GM19324 (cell line): ENCODE data around the gene SNRNP40.

Experiments used
- ATAC-seq: cut with Tn5 transposase; IDR thresholded peaks from one replicate; pipeline ENCODE4 v1.9.1; 2021; ENCODE audit warnings: mild to moderate bottlenecking, moderate library complexity; ENCODE audit not compliant: unreplicated experiment, low FRiP score

SNRNP40 gene

DNA sequence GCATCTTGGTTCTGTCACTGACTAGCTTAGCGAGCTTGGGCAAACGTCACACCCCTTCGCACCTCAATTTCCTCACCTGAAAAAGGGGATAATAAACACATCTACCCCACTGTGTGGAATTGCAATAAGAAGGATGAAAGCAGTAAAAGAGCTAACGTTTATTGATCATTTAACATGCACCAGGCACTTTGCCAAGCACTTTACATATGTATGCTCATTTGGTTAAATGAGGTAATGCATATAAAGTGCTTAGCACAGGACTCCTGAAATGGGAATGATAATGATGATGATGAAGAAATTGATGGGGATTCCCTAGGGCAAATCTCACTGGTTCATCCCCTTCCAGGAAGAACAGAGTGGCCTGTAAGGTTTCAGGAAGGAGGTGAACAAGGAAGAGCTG, 61.7 kb downstream of the SNRNP40 start:
- no peak for ATAC-seq

GRCh38 chr1:31234123-31234708, 62.4 kb downstream of the SNRNP40 start:
- ATAC-seq: no peak

DNA sequence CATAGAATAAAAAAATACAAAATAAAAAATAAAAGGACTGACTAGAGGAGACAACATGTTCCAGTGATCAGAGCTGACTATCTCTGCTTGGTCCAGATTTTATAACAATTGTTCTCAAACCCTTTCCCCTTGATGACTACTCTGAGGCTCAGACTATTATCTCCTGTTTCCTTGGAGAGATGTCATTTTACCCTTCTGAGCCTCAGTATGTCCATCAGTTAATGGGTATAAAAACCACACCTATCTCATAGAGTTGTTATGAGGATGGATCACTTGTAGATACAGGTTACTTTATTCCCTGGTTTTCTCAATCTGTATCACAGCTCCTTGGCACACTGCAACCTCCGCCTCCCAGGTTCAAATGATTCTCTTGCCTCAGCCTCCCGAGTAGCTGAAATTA, 63.9 kb downstream of the SNRNP40 start:
- ATAC-seq: no peak

GRCh38 chr1:31231802-31232201, 64.8 kb downstream of the SNRNP40 start:
- ATAC-seq: no peak

GRCh38 chr1:31230378-31230777, 66.2 kb downstream of the SNRNP40 start:
- ATAC-seq: no peak

GRCh38 chr1:31228986-31229385, 67.6 kb downstream of the SNRNP40 start:
- no peak for ATAC-seq

DNA sequence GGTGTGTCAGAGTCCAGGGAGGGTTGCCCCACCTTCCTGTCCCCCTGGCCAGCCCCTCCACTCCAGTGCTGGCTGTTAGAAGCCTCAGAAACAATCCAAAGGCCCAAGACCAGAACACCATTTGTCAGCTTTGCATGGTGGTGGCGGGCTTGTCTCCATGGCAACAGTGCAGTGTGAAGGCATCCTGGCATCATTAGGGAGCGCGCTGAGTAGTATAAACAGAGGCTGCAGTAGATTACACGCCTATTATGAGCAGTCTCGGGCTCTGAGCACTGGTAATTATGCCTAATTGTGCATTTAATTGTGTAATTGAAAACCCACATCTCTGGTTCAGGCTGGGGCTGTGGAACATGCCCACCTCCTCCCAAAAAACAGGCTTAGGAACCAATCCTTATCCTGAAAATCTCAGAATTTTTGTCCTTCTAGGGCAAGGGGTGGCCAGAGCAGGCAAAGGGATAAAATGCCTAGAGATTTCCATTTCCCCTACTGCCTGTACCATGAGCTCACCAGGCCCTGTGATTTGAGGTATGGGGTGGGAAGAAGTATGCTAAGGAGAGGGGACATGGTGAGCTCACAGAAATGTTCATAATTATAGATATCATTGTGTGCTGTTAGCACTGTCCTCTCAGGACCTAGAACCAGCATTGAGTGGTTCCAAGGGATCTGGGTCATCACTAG, 68.6 kb downstream of the SNRNP40 start:
- no peak for ATAC-seq

GRCh38 chr1:31224068-31224467, 72.5 kb downstream of the SNRNP40 start:
- ATAC-seq: no peak

DNA sequence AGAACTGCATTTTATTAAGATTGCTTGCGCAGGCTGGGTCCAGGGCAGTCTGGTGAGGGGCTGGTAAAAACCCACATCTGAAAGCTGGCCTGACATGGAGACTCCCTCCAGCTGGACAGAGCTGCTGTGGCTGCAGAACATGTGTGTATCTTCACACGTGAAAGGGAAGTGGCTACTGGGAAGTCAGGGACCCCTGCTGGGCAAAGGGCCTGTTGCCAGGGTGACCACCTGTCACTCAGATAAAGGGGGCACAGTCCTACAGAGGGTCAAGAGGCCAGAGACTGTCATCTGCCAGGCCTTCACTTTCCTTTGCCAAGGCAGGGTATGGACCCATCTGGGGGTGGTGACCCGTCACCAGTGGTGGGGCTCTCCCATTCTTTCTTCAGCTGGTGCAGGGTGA, 74.4 kb downstream of the SNRNP40 start:
- ATAC-seq: no peak

GRCh38 chr1:31221072-31221471, 75.5 kb downstream of the SNRNP40 start:
- ATAC-seq: no peak

GRCh38 chr1:31219489-31219888, 77.1 kb downstream of the SNRNP40 start:
- no peak for ATAC-seq

GRCh38 chr1:31218705-31219104, 77.9 kb downstream of the SNRNP40 start:
- no peak for ATAC-seq

DNA sequence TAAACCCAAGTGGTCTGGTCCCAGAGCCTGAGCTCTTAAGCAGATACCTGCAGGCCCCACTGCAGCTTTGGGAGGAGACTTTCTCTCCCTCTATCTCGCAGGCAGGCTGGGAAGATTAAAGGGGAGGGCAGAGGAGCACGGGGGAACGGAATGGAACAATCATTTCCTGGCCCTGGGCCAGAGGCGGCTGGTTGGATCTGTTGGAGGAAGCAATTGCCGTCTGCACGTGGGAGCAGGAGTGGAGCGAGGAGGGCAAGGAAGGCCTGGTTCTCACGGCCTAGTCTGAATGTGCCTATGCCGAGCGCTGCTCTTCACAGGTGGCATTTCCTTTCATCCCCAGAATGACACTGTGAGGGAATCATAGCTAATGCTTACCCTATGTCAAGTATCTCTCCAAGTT, 80.6 kb downstream of the SNRNP40 start:
- no peak for ATAC-seq

GRCh38 chr1:31215065-31215570, 81.5 kb downstream of the SNRNP40 start:
- no peak for ATAC-seq

DNA sequence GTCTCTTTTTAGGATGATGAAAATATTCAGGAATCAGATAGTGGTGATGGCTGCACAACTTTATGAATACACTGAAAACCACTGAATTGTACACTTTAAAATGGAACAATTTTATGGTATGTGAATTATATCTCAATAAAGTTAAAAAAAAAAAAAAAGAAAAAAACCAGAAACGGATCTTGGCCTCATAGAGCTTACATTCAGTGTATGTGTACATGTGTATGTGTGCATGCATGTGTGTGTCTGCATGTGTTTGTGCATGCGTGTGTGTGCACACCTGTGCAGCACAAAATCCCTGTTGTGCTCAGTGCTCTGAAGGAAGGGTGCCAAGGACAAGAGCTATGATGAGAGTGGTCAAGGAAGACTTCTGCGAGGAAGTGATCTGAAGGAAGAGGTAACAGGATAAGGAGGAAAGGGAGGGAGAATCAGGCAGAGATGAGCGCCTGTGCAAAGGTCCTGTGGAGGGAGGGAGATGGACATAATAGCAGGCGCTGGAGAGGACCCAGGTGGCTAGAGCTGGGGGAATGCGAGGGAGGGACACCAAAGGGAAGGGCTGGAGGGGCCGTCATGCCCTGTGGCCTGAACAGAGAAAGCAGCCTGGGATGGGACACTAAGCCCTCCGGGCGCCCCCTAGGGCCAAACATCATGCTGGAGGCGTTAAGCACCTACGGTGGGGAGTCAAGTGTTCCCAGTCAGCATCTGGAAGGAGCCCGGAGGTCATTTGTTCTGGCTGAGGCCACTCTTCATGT, 82.1 kb downstream of the SNRNP40 start:
- no peak for ATAC-seq
